KOPT-K1 (cell line): ENCODE measurements around the gene OR5H1.

Source experiments
- H3K27ac ChIP-seq: fragments of 200-600 bp; sonication (generic); 2 replicates; pipeline ENCODE4 v1.5.1; 2016; ENCODE audit warnings: antibody characterized with exemption, mild to moderate bottlenecking, low read depth, low read length; ENCODE audit not compliant: poor library complexity, severe bottlenecking
- H3K36me3 ChIP-seq: fragments of 200-600 bp; sonication (generic); 2 replicates; pipeline ENCODE4 v1.5.1; 2017; ENCODE audit warnings: antibody characterized with exemption, mild to moderate bottlenecking, low read length, moderate library complexity; ENCODE audit not compliant: insufficient read depth
- H3K9me3 ChIP-seq: fragments of 200-600 bp; sonication (generic); 2 replicates; pipeline ENCODE4 v1.5.1; 2017; ENCODE audit warnings: antibody characterized with exemption, low read length, mild to moderate bottlenecking; ENCODE audit not compliant: insufficient read depth, poor library complexity, severe bottlenecking

Gene OR5H1

DNA sequence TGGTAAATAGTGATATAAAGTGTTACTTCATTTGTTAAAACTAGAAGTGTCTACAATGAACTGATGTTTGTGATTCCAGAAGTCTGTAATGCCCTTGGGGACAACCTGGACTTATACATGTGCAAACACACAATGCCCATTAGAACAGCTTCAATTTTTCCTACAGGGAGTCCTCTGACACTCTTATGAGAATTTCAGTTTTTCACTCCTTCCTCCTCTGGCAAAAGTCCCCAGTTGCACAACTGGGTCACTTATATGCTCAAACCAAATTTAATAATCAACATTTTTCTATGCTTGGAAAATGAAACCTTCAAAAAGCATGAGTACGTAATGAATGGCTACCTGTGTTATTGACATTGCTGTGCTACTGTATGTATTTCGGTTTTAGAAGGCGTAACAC, 35.9 kb downstream of the OR5H1 start, which contains the start of gene OR5H15:
OR5H15 (plus strand) TSS at position 301 of the 400 bp plus-strand sequence. CDS start 2,004 bp downstream, outside the sequence.
- H3K9me3 ChIP-seq = no peaks in the 10 kb centered on the region
- no peaks in the 10 kb centered on the region for H3K36me3 ChIP-seq
- no peak within 1 kb of the TSS for H3K27ac ChIP-seq

GRCh38 chr3:98171071-98171470, 40.5 kb downstream of the OR5H1 start:
- no peaks in the 10 kb centered on the region for H3K9me3 ChIP-seq
- H3K36me3 ChIP-seq = no peaks in the 10 kb centered on the region
- H3K27ac ChIP-seq = no peak overlapping the region

- Histone ChIP-seq H3K36me3 (no peaks in the 10 kb centered on the region), H3K9me3 (no peaks in the 10 kb centered on the region), H3K27ac (no peak overlapping the region)
Observed at GRCh38 chr3:98172621-98173020, 42.1 kb downstream of the OR5H1 start.

DNA sequence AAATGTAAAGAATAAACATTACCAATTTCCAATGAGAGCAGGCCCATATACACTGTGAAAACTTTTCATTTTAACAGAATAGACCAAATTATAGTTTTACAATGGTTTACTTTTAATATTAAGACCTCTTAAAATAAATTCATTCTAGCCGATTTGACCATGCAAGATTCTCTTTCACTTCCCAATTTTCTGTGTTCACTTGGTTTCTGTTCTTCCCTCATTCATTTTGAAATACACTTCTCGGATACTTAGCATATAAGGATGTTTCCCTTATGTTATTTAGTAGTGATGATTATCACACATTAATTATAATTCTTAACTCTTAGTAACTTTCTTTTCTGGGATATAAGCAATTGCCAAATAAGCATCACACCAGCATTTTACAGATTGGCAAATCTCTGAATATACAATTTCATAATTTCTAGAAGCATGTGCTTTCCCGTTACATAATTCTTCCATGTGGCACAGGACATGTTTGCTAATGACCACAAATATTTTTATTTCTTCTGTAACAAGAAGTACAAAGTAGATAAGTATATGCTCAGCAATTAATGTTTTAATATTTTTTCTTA, 49.9 kb downstream of the OR5H1 start:
- H3K36me3 ChIP-seq = no peaks in the 10 kb centered on the region

DNA sequence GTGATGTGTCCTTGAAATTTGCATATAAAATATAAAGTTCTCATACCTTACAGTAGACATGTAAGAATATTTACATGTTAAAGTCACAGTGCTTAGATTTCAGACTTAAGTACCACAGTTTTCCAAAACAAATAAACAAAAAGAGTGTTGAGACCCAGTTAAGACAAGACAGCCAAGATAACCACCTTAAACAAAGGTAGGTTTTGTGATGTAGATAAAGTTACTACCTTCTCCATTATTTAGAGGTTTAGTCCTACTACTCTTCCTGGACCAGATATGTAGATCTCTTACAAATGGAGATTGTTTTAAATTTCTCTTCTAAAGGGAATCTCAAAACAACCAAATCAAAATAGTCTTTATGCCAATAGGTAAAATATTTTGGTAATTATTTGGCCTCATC, 51.7 kb downstream of the OR5H1 start:
- Histone ChIP-seq H3K36me3 (no peaks in the 10 kb centered on the region), H3K9me3 (no peaks in the 10 kb centered on the region), H3K27ac (no peak overlapping the region)

More for the DNA sequence above, 49.9 kb downstream of the OR5H1 start:
- Histone ChIP-seq H3K27ac (no peak overlapping the region), H3K9me3 (no peaks in the 10 kb centered on the region)

GRCh38 chr3:98185180-98185579, 54.7 kb downstream of the OR5H1 start:
- H3K36me3 ChIP-seq = no peaks in the 10 kb centered on the region
- no peaks in the 10 kb centered on the region for H3K9me3 ChIP-seq
- no peak overlapping the region for H3K27ac ChIP-seq
